H9 (cell line): ENCODE data around the gene DPF3. TPM values are rescaled to one million over a fixed set of nuclear protein-coding genes. Genes with fewer than 3 reads are reported as not detected.

ENCODE experiments used
- DNase-seq: peaks from one replicate; pipeline ENCODE4 v3.0.0-alpha.2; 2017
- H2AFZ ChIP-seq: one replicate; pipeline ENCODE4 v1.6.1; 2013; ENCODE audit warnings: mild to moderate bottlenecking, low read length, control low read depth, moderate library complexity
- H2AK5ac ChIP-seq: 2 replicates; pipeline ENCODE4 v1.6.1; 2013; ENCODE audit warnings: low read length, control low read depth, mixed read lengths; ENCODE audit not compliant: insufficient read length
- H2BK120ac ChIP-seq: one replicate; pipeline ENCODE4 v1.6.1; 2013; ENCODE audit warnings: low read depth, mild to moderate bottlenecking, low read length, control low read depth, inconsistent platforms; ENCODE audit not compliant: poor library complexity, severe bottlenecking
- H2BK12ac ChIP-seq: 2 replicates; pipeline ENCODE4 v1.6.1; 2013; ENCODE audit warnings: low read length, control low read depth, mixed read lengths, low read depth; ENCODE audit not compliant: insufficient read length
- H2BK15ac ChIP-seq: 2 replicates; pipeline ENCODE4 v1.6.1; 2013; ENCODE audit warnings: low read depth, low read length, control low read depth
- H2BK20ac ChIP-seq: one replicate; pipeline ENCODE4 v1.6.1; 2013; ENCODE audit warnings: low read depth, mild to moderate bottlenecking, low read length, control low read depth, inconsistent platforms; ENCODE audit not compliant: poor library complexity, severe bottlenecking
- H2BK5ac ChIP-seq: 2 replicates; pipeline ENCODE4 v1.6.1; 2013; ENCODE audit warnings: low read length, control low read depth, mixed read lengths; ENCODE audit not compliant: insufficient read length
- H3K14ac ChIP-seq: 2 replicates; pipeline ENCODE4 v1.6.1; 2013; ENCODE audit warnings: low read length, control low read depth; ENCODE audit not compliant: insufficient read depth
- H3K18ac ChIP-seq: 2 replicates; pipeline ENCODE4 v1.6.1; 2013; ENCODE audit warnings: low read depth, mild to moderate bottlenecking, mixed read lengths, low read length, control low read depth; ENCODE audit not compliant: insufficient read length
- H3K23ac ChIP-seq: 2 replicates; pipeline ENCODE4 v1.6.1; 2013; ENCODE audit warnings: low read length, control low read depth, mixed read lengths, low read depth; ENCODE audit not compliant: insufficient read length
- H3K23me2 ChIP-seq: 2 replicates; pipeline ENCODE4 v1.6.1; 2013; ENCODE audit warnings: low read depth, mild to moderate bottlenecking, mixed read lengths, low read length, control low read depth; ENCODE audit not compliant: insufficient read length, poor library complexity, severe bottlenecking
- H3K27ac ChIP-seq: 2 replicates; pipeline ENCODE4 v1.5.1; 2013; ENCODE audit warnings: low read length, control low read depth, mixed read lengths, low read depth; ENCODE audit not compliant: insufficient read length
- H3K27me3 ChIP-seq: 2 replicates; pipeline ENCODE4 v1.6.1; 2013; ENCODE audit warnings: low read length, control low read depth, inconsistent platforms; ENCODE audit not compliant: insufficient read depth
- H3K4ac ChIP-seq: 2 replicates; pipeline ENCODE4 v1.6.1; 2013; ENCODE audit warnings: low read depth, mild to moderate bottlenecking, control low read depth, inconsistent platforms, low read length, moderate library complexity
- H3K4me1 ChIP-seq: 2 replicates; pipeline ENCODE4 v1.6.1; 2013; ENCODE audit warnings: low read length, control low read depth, inconsistent platforms; ENCODE audit not compliant: insufficient read depth
- H3K4me2 ChIP-seq: 2 replicates; pipeline ENCODE4 v1.6.1; 2013; ENCODE audit warnings: low read length, control low read depth, mixed read lengths; ENCODE audit not compliant: insufficient read length, insufficient read depth
- H3K56ac ChIP-seq: 2 replicates; pipeline ENCODE4 v1.6.1; 2013; ENCODE audit warnings: low read depth, mild to moderate bottlenecking, mixed read lengths, low read length, control low read depth; ENCODE audit not compliant: insufficient read length
- H3K79me1 ChIP-seq: 2 replicates; pipeline ENCODE4 v1.6.1; 2013; ENCODE audit warnings: low read depth, mild to moderate bottlenecking, moderate library complexity, low read length, control low read depth, inconsistent platforms; ENCODE audit not compliant: insufficient read depth, poor library complexity, severe bottlenecking
- H3K79me2 ChIP-seq: 2 replicates; pipeline ENCODE4 v1.6.1; 2013; ENCODE audit warnings: low read length, control low read depth, inconsistent platforms; ENCODE audit not compliant: insufficient read depth
- H3K9ac ChIP-seq: 2 replicates; pipeline ENCODE4 v1.6.1; 2013; ENCODE audit warnings: low read length, control low read depth, mixed read lengths; ENCODE audit not compliant: insufficient read length; ENCODE audit errors: extremely low read depth
- H3K9me3 ChIP-seq: one replicate; pipeline ENCODE4 v1.6.1; 2013; ENCODE audit warnings: low read depth, low read length, inconsistent platforms; ENCODE audit not compliant: control insufficient read depth
- H3T11ph ChIP-seq: one replicate; pipeline ENCODE4 v1.6.1; 2013; ENCODE audit warnings: mild to moderate bottlenecking, low read length, control low read depth, inconsistent platforms
- H4K20me1 ChIP-seq: one replicate; pipeline ENCODE4 v1.6.1; 2013; ENCODE audit not compliant: control insufficient read depth, insufficient read length, insufficient read depth
- H4K5ac ChIP-seq: 2 replicates; pipeline ENCODE4 v1.6.1; 2013; ENCODE audit warnings: low read depth, mild to moderate bottlenecking, mixed read lengths, low read length, control low read depth; ENCODE audit not compliant: insufficient read length
- H4K8ac ChIP-seq: replicated peaks from 2 replicates; pipeline ENCODE4 v1.6.1; 2013; ENCODE audit warnings: low read length, control low read depth, mixed read lengths, low read depth; ENCODE audit not compliant: insufficient read length
- H4K91ac ChIP-seq: 2 replicates; pipeline ENCODE4 v1.6.1; 2013; ENCODE audit warnings: low read depth, mild to moderate bottlenecking, moderate library complexity, mixed read lengths, low read length, control low read depth; ENCODE audit not compliant: insufficient read length
- H3K27ac Mint-ChIP-seq, 3 experiments: 2 replicates in 2 of 3; 3 replicates in 1 of 3; pipeline ENCODE4 v1.8.0; 2020 to 2021; ENCODE audit warnings: mixed read lengths in 3 of 3, mild to moderate bottlenecking in 1 of 3, moderate library complexity in 1 of 3
- H3K27me3 Mint-ChIP-seq: 2 replicates; pipeline ENCODE4 v1.8.0; 2021; ENCODE audit warnings: low read depth, mild to moderate bottlenecking, moderate library complexity, mixed read lengths
- H3K36me3 Mint-ChIP-seq, 3 experiments: 2 replicates in 2 of 3; 3 replicates in 1 of 3; pipeline ENCODE4 v1.8.0; 2020 to 2021; ENCODE audit warnings: low read depth in 3 of 3, mixed read lengths in 3 of 3; ENCODE audit not compliant: insufficient read depth in 1 of 3
- H3K4me1 Mint-ChIP-seq, 2 experiments: 2 replicates each; pipeline ENCODE4 v1.8.0; 2020; ENCODE audit warnings: mixed read lengths in 2 of 2
- H3K4me3 Mint-ChIP-seq, 2 experiments: 2 replicates in 1 of 2; 3 replicates in 1 of 2; pipeline ENCODE4 v1.8.0; 2020 to 2021; ENCODE audit warnings: mild to moderate bottlenecking in 2 of 2, mixed read lengths in 2 of 2, moderate library complexity in 1 of 2
- H3K9me3 Mint-ChIP-seq, 2 experiments: 2 replicates in 1 of 2; 3 replicates in 1 of 2; pipeline ENCODE4 v1.8.0; 2020; ENCODE audit warnings: mild to moderate bottlenecking in 2 of 2, mixed read lengths in 2 of 2, moderate library complexity in 1 of 2
- CTCF ChIP-seq: fragments of 200-600 bp; sonication (generic); conservative IDR thresholded peaks from 3 replicates; pipeline ENCODE4 v1.8.0; 2021; ENCODE audit warnings: antibody characterized with exemption, mild to moderate bottlenecking
- WGBS: extraction: QIAGEN DNeasy Blood & Tissue Kit; methylation state at CpG from one replicate; pipeline ENCODE4 v1.1.7; 2013; ENCODE audit warnings: missing lambda C conversion rate, low lambda C conversion rate, mixed read lengths; ENCODE audit not compliant: insufficient read length; ENCODE audit errors: extremely low coverage; 5-methylcytosine and 5-hydroxymethylcytosine counted together
- total RNA-seq: library from RNA; stranded (reverse); gene quantifications from 2 replicates; pipeline ENCODE4 v1.2.1, GENCODE V29; 2021

DPF3 gene
- total RNA-seq, 1 experiment from 2014 or later, result not detected

GRCh38 chr14:72790887-72791566, 102.9 kb downstream of the DPF3 start:
- Histone ChIP-seq H2BK120ac (no peak overlapping the region), H3K23me2 (no peaks in the 10 kb centered on the region), H3K18ac (no peak overlapping the region), H4K8ac (no peak overlapping the region), H4K20me1 (no peaks in the 10 kb centered on the region), H2BK12ac (no peak overlapping the region), H2BK15ac (no peak overlapping the region), H2BK20ac (no peak overlapping the region), H3K56ac (no peak overlapping the region), H4K91ac (no peak overlapping the region), H3T11ph (no peak overlapping the region), H3K27me3 (no peaks in the 10 kb centered on the region), H2AFZ (no peak overlapping the region), H3K9me3 (no peaks in the 10 kb centered on the region), H3K79me1 (no peaks in the 10 kb centered on the region), H3K4me1 (peaks cover 7% of the 10 kb centered on the region; the same call in 1 of the 2 replicates), H3K23ac (no peak overlapping the region), H2AK5ac (no peak overlapping the region), H3K4me2 (no peak overlapping the region), H3K27ac (no peak overlapping the region), H3K4ac (no peak overlapping the region), H3K9ac (no peak overlapping the region), H2BK5ac (no peak overlapping the region), H3K79me2 (no peaks in the 10 kb centered on the region), H4K5ac (no peak overlapping the region), H3K14ac (no peak overlapping the region)
- Mint-ChIP-seq H3K4me3 (no peak overlapping the region), H3K36me3 (no peaks in the 10 kb centered on the region; a peak in 1 of 7 replicates), H3K4me1 (peaks cover 24 to 32% of the 10 kb centered on the region in 2 experiments), H3K27me3 (peaks cover 13% of the 10 kb centered on the region; the same call in 1 of the 2 replicates), H3K9me3 (no peaks in the 10 kb centered on the region), H3K27ac (peak overlapping the region in 1 of 3 experiments; percentile 46; a peak in 2 of 7 replicates)
- no peak for DNase-seq
- no CpG with 5 or more reads among the region's 10 CpGs for WGBS
- no peak for TF ChIP-seq CTCF
